AG04450 (cell line): ENCODE data around the gene CABLES2. TPM values are rescaled to one million over a fixed set of nuclear protein-coding genes. Genes with fewer than 3 reads are reported as not detected.

ENCODE experiments used
- CTCF ChIA-PET: fragments of 300-600, 350-600 bp; formaldehyde crosslinking; extraction: SDS; loops from one replicate; lab custom pipeline; 2022; ENCODE audit warnings: antibody characterized with exemption, inconsistent platforms; lab: Charles Lee
- POLR2A ChIA-PET: fragments of 350-600 bp; formaldehyde crosslinking; extraction: SDS; loops from one replicate; lab custom pipeline; 2021; ENCODE audit warnings: antibody characterized with exemption, inconsistent platforms; lab: Yijun Ruan, JAX
- DNase-seq: peaks from one replicate; pipeline ENCODE4 v3.0.0-alpha.2; 2011; ENCODE audit warnings: low read depth, low spot score
- H3K27ac ChIP-seq: one replicate; pipeline ENCODE4 v1.5.1; 2012; ENCODE audit warnings: low read depth, low read length, control low read depth
- H3K27me3 ChIP-seq: one replicate; pipeline ENCODE4 v1.6.0; 2012; ENCODE audit warnings: low read length; ENCODE audit not compliant: control insufficient read depth, insufficient read depth
- H3K4me3 ChIP-seq: 2 replicates; pipeline ENCODE4 v1.5.1; 2011; ENCODE audit warnings: mild to moderate bottlenecking, low read depth, low read length, control low read depth
- H3K9me3 ChIP-seq: 2 replicates; pipeline ENCODE4 v1.5.1; 2012; ENCODE audit warnings: low read length; ENCODE audit not compliant: control insufficient read depth, insufficient read depth
- polyA plus RNA-seq: library from polyadenylated mRNA; depleted of rRNA; stranded (reverse); fragments of >200 nt; gene quantifications from 2 replicates; pipeline ENCODE4 v1.2.3, GENCODE V29; 2011
- TF ChIP-seq, protein P1 (sequence below): IDR thresholded peaks from 2 replicates; pipeline ENCODE4 v1.5.1; 2011; ENCODE audit warnings: low read depth, low read length, control low read depth, inconsistent platforms

CABLES2 gene
- polyA plus RNA-seq, 1 experiment: 3.8 TPM

DNA sequence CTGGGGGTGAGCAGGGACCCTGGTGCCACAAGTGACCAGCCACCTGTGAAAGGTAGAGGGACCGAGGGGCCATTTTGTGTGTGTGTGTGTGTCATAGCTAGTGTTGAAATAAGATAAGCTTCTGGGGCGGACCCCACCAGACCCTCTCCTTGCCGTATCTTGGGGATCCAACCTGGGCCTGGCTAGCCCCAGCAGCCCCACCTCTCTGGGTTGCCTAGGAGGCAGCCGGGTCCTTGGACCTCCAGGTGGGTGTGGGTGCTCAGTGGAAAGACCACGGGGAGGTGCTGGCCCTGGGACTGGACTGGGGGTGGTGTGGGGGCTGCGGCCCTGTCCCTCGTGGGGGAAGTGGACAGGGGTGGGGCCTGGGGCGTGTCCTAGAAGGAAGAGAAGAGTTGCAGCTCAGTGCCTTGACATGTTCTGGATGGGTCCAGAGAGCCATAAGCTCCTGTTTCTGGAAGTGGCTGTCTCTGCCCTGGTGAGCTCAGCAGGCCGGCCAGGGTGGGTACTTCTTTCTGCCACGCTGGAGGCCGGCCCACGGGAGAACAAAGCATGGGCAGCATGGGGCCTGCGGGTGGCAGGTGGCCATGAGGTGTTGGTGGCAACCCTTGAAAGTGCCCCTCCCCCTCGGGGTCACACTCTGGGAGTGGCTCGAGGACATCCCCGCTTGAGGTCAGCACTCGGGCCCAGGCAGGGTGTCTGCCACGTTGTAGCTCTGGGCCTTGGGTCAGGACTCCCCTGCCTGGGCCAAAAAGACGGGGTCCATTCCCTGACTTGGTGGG, 11.8 kb upstream of the CABLES2 start:
- no peak for DNase-seq
- H3K9me3 ChIP-seq: peaks cover 3% of the 10 kb centered on the region; the same call in 1 of the 2 replicates
- CTCF ChIA-PET: interaction anchor here (0.6 kb wide), 1 partner anchor 9 kb away, joined by 3 read pairs; no protein-coding TSS in a partner anchor
- POLR2A ChIA-PET: no interaction called here
- no peak overlapping the region for H3K4me3 ChIP-seq
- H3K27ac ChIP-seq: no peak overlapping the region
- TF ChIP-seq, protein P1, sequence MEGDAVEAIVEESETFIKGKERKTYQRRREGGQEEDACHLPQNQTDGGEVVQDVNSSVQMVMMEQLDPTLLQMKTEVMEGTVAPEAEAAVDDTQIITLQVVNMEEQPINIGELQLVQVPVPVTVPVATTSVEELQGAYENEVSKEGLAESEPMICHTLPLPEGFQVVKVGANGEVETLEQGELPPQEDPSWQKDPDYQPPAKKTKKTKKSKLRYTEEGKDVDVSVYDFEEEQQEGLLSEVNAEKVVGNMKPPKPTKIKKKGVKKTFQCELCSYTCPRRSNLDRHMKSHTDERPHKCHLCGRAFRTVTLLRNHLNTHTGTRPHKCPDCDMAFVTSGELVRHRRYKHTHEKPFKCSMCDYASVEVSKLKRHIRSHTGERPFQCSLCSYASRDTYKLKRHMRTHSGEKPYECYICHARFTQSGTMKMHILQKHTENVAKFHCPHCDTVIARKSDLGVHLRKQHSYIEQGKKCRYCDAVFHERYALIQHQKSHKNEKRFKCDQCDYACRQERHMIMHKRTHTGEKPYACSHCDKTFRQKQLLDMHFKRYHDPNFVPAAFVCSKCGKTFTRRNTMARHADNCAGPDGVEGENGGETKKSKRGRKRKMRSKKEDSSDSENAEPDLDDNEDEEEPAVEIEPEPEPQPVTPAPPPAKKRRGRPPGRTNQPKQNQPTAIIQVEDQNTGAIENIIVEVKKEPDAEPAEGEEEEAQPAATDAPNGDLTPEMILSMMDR: no peak
- peaks cover 2% of the 10 kb centered on the region for H3K27me3 ChIP-seq

- CTCF ChIA-PET: interaction anchor here (0.6 kb wide), 1 partner anchor 8 kb away, joined by 3 read pairs; no protein-coding TSS in a partner anchor
- POLR2A ChIA-PET: no interaction called here
- peaks cover 3% of the 10 kb centered on the region; the same call in 1 of the 2 replicates for H3K9me3 ChIP-seq
- DNase-seq: no peak
- H3K4me3 ChIP-seq: no peak overlapping the region
- no peaks in the 10 kb centered on the region for H3K27me3 ChIP-seq
- no peak overlapping the region for H3K27ac ChIP-seq
- TF ChIP-seq, protein P1: no peak
These were observed 11.1 kb upstream of the CABLES2 start for GRCh38 chr20:62417981-62418708.

- TF ChIP-seq, protein P1: no peak
- CTCF ChIA-PET: no interaction called here
- no peak overlapping the region for H3K4me3 ChIP-seq
- no peak for DNase-seq
- H3K27me3 ChIP-seq: no peaks in the 10 kb centered on the region
- no peak overlapping the region for H3K27ac ChIP-seq
- peaks cover 3% of the 10 kb centered on the region; the same call in 1 of the 2 replicates for H3K9me3 ChIP-seq
- POLR2A ChIA-PET: no interaction called here
These were observed 9.9 kb upstream of the CABLES2 start for GRCh38 chr20:62416651-62417637.

- Histone ChIP-seq H3K27me3 (peaks cover 2% of the 10 kb centered on the region), H3K4me3 (no peak overlapping the region), H3K27ac (no peak overlapping the region), H3K9me3 (no peaks in the 10 kb centered on the region; the same call in 1 of the 2 replicates)
- ChIA-PET POLR2A (no interaction called here), CTCF (no interaction called here)
- DNase-seq: no peak
- TF ChIP-seq, protein P1: no peak
These were observed 8.4 kb upstream of the CABLES2 start for GRCh38 chr20:62415354-62416111.
